Vagina (tissue), 2 donors: Measurements from ENCODE around the gene PTPRM. TPM values are rescaled to one million over a fixed set of nuclear protein-coding genes. Genes with fewer than 3 reads are reported as not detected.

Source experiments
- DNase-seq, 2 donors: peaks; one replicate each; pipeline ENCODE4 v3.0.0-alpha.2; 2017; ENCODE audit errors: extremely low spot score in 2 of 2
- H3K27ac ChIP-seq: fragments of 200-600 bp; sonication (generic); one replicate; pipeline ENCODE4 v1.5.1; 2019
- H3K27me3 ChIP-seq: fragments of 200-600 bp; sonication (generic); one replicate; pipeline ENCODE4 v1.5.1; 2019
- H3K36me3 ChIP-seq, 2 donors: fragments of 200-600 bp; sonication (generic); one replicate each; pipeline ENCODE4 v1.5.1; 2017 to 2019
- H3K4me1 ChIP-seq: fragments of 200-600 bp; sonication (generic); one replicate; pipeline ENCODE4 v1.5.1; 2019
- H3K4me3 ChIP-seq, 2 donors: fragments of 200-600 bp; sonication (generic); 1 replicate in 1 of 2; 2 replicates in 1 of 2; pipeline ENCODE4 v1.5.1; 2016 to 2019
- H3K9me3 ChIP-seq: fragments of 200-600 bp; sonication (generic); one replicate; pipeline ENCODE4 v1.5.1; 2019
- CTCF ChIP-seq, 3 experiments: fragments of 450-650 bp in 2 of 3; fragments of 200-600 bp in 1 of 3; sonication (generic) in 1 of 3; IDR thresholded peaks; one replicate each; pipeline ENCODE4 v1.5.1; 2017 to 2019; ENCODE audit warnings: antibody characterized with exemption in 3 of 3, mild to moderate bottlenecking in 2 of 3, moderate library complexity in 2 of 3
- POLR2A ChIP-seq, 2 donors: fragments of 450-650 bp; IDR thresholded peaks; one replicate each; pipeline ENCODE4 v1.6.1; 2017; ENCODE audit warnings: antibody characterized with exemption in 2 of 2, mild to moderate bottlenecking in 2 of 2, moderate library complexity in 2 of 2
- POLR2AphosphoS5 ChIP-seq, 2 donors: sonication (generic); formaldehyde crosslinking; IDR thresholded peaks; one replicate each; pipeline ENCODE4 v1.9.0; 2017; ENCODE audit warnings: antibody characterized with exemption in 2 of 2, mild to moderate bottlenecking in 2 of 2, low read depth in 1 of 2; ENCODE audit not compliant: insufficient read depth in 1 of 2
- intact Hi-C: fragments of 100-400 bp; cut with DNase I; formaldehyde crosslinking; loops from one replicate; pipeline ENCODE4 v1.15.1; 2023
- total RNA-seq: library from RNA; depleted of rRNA; stranded (reverse); fragments of >200 nt; gene quantifications from one replicate; pipeline ENCODE4 v1.2.3, GENCODE V29; 2016

PTPRM gene
- total RNA-seq, 1 donor from 2014 or later = 60.2 TPM

GRCh38 chr18:8427339-8427738 lies 860.2 kb downstream of the PTPRM start:
- Histone ChIP-seq H3K36me3 (no peaks in the 10 kb centered on the region), H3K27ac (no peak overlapping the region), H3K27me3 (no peaks in the 10 kb centered on the region), H3K4me1 (no peaks in the 10 kb centered on the region), H3K4me3 (no peak overlapping the region), H3K9me3 (no peaks in the 10 kb centered on the region)
- no peak for DNase-seq
- intact Hi-C loops = no loop called here
- no peak for TF ChIP-seq POLR2AphosphoS5 (IDR thresholded peaks at IDR 0.05; ENCODE audit: insufficient read depth in 1 of 2, low read depth in 1 of 2)
- TF ChIP-seq CTCF (IDR thresholded peaks at IDR 0.05) = no peak
- no peak for TF ChIP-seq POLR2A (IDR thresholded peaks at IDR 0.05)

GRCh38 chr18:8428951-8429350 lies 861.8 kb downstream of the PTPRM start:
- no peaks in the 10 kb centered on the region for H3K27me3 ChIP-seq
- no peaks in the 10 kb centered on the region for H3K9me3 ChIP-seq
- peak in 1 of 2 donors; percentile 91 for DNase-seq
- intact Hi-C loops = no loop called here
- no peaks in the 10 kb centered on the region for H3K4me1 ChIP-seq
- TF ChIP-seq POLR2A (IDR thresholded peaks at IDR 0.05) (no peak), POLR2AphosphoS5 (IDR thresholded peaks at IDR 0.05; ENCODE audit: insufficient read depth in 1 of 2, low read depth in 1 of 2) (no peak), CTCF (IDR thresholded peaks at IDR 0.05) (no peak)
- no peak overlapping the region for H3K4me3 ChIP-seq
- no peak overlapping the region for H3K27ac ChIP-seq
- no peaks in the 10 kb centered on the region for H3K36me3 ChIP-seq

GRCh38 chr18:8431036-8431435 lies 863.9 kb downstream of the PTPRM start:
- DNase-seq = peak; percentile 42 to 67
- intact Hi-C loops = no loop called here
- H3K27me3 ChIP-seq = no peaks in the 10 kb centered on the region
- TF ChIP-seq POLR2AphosphoS5 (IDR thresholded peaks at IDR 0.05; ENCODE audit: insufficient read depth in 1 of 2, low read depth in 1 of 2) (no peak), POLR2A (IDR thresholded peaks at IDR 0.05) (no peak), CTCF (IDR thresholded peaks at IDR 0.05) (no peak)
- H3K9me3 ChIP-seq = no peaks in the 10 kb centered on the region
- H3K4me3 ChIP-seq = no peak overlapping the region
- H3K27ac ChIP-seq = no peak overlapping the region
- no peaks in the 10 kb centered on the region for H3K4me1 ChIP-seq
- H3K36me3 ChIP-seq = no peaks in the 10 kb centered on the region

- TF ChIP-seq POLR2A (IDR thresholded peaks at IDR 0.05) (no peak), CTCF (IDR thresholded peaks at IDR 0.05) (no peak), POLR2AphosphoS5 (IDR thresholded peaks at IDR 0.05; ENCODE audit: insufficient read depth in 1 of 2, low read depth in 1 of 2) (no peak)
- no peaks in the 10 kb centered on the region for H3K9me3 ChIP-seq
- no peaks in the 10 kb centered on the region for H3K36me3 ChIP-seq
- H3K4me3 ChIP-seq = no peak overlapping the region
- H3K27ac ChIP-seq = no peak overlapping the region
- DNase-seq = peak in 1 of 2 donors; percentile 60
- no peaks in the 10 kb centered on the region for H3K4me1 ChIP-seq
- H3K27me3 ChIP-seq = no peaks in the 10 kb centered on the region
- intact Hi-C loops = no loop called here
Observed at GRCh38 chr18:8433323-8433722, 866.2 kb downstream of the PTPRM start.

- H3K9me3 ChIP-seq = no peaks in the 10 kb centered on the region
- intact Hi-C loops = no loop called here
Observed at GRCh38 chr18:8433771-8434170, 866.7 kb downstream of the PTPRM start.

More at GRCh38 chr18:8433771-8434170, 866.7 kb downstream of the PTPRM start:
- Histone ChIP-seq H3K27me3 (no peaks in the 10 kb centered on the region), H3K4me3 (no peak overlapping the region), H3K27ac (no peak overlapping the region), H3K4me1 (no peaks in the 10 kb centered on the region), H3K36me3 (no peaks in the 10 kb centered on the region)
- no peak for TF ChIP-seq POLR2A (IDR thresholded peaks at IDR 0.05)
- no peak for TF ChIP-seq CTCF (IDR thresholded peaks at IDR 0.05)
- no peak for TF ChIP-seq POLR2AphosphoS5 (IDR thresholded peaks at IDR 0.05; ENCODE audit: insufficient read depth in 1 of 2, low read depth in 1 of 2)
- no peak for DNase-seq
